GM21529 (cell line): ENCODE data around the gene MTA2.
"Not testable (repeated sequence)": the region's sequence is repeated elsewhere in the genome, so short reads cannot be mapped to it uniquely, and the experiment has no call there.

ENCODE experiments used
- ATAC-seq: cut with Tn5 transposase; IDR thresholded peaks from one replicate; pipeline ENCODE4 v1.9.1; 2021; ENCODE audit not compliant: unreplicated experiment

MTA2 gene

GRCh38 chr11:62593434-62594044, 8.1 kb downstream of the MTA2 start:
- no peak for ATAC-seq

GRCh38 chr11:62592989-62593421, 8.7 kb downstream of the MTA2 start:
- no peak for ATAC-seq

- ATAC-seq = peak; percentile 2
These were observed 9.4 kb downstream of the MTA2 start for GRCh38 chr11:62592146-62592815.

GRCh38 chr11:62591448-62592145, 10.1 kb downstream of the MTA2 start, which contains the start of gene TUT1:
Gene TUT1, minus strand, starts transcription at chr11:62591523. Its CDS starts 38 bp downstream, at chr11:62591485.
- peak; percentile 89 for ATAC-seq

GRCh38 chr11:62588966-62589637, 12.6 kb downstream of the MTA2 start:
- ATAC-seq = no peak

GRCh38 chr11:62585356-62585755, 16.3 kb downstream of the MTA2 start:
- ATAC-seq = not testable (repeated sequence)

GRCh38 chr11:62581735-62582134, 19.9 kb downstream of the MTA2 start:
- not testable (repeated sequence) for ATAC-seq

GRCh38 chr11:62580959-62581715, 20.5 kb downstream of the MTA2 start:
- no peak for ATAC-seq

- no peak for ATAC-seq
These were observed 22.4 kb downstream of the MTA2 start for GRCh38 chr11:62579252-62579651.

- no peak for ATAC-seq
These were observed 23.1 kb downstream of the MTA2 start for GRCh38 chr11:62578541-62578940.

- ATAC-seq = no peak
These were observed 24.5 kb downstream of the MTA2 start for GRCh38 chr11:62577046-62577714.

GRCh38 chr11:62575837-62576236, 25.8 kb downstream of the MTA2 start:
- no peak for ATAC-seq

- no peak for ATAC-seq
These were observed 26.5 kb downstream of the MTA2 start for GRCh38 chr11:62575156-62575555.

- peak; percentile 11 for ATAC-seq
These were observed 27.1 kb downstream of the MTA2 start for GRCh38 chr11:62574363-62575071.

GRCh38 chr11:62573592-62574362, 27.9 kb downstream of the MTA2 start, which contains the start of gene EEF1G:
Gene EEF1G, minus strand, starts transcription at chr11:62573891. Its CDS starts 49 bp downstream, at chr11:62573842.
- peak; percentile 82 for ATAC-seq

GRCh38 chr11:62573006-62573591, 28.6 kb downstream of the MTA2 start:
- no peak for ATAC-seq

GRCh38 chr11:62572431-62572830, 29.2 kb downstream of the MTA2 start:
- ATAC-seq = no peak

- not testable (repeated sequence) for ATAC-seq
These were observed 30.2 kb downstream of the MTA2 start for GRCh38 chr11:62571493-62571892.
